DOHH2 (cell line): Measurements from ENCODE around the gene RAB3IL1.

ENCODE experiments used
- H3F3A ChIP-seq: fragments of 200-600 bp; sonication (generic), shearing (Covaris generic); 2 replicates; pipeline ENCODE4 v1.6.0; 2016; ENCODE audit warnings: antibody characterized with exemption, mild to moderate bottlenecking; ENCODE audit not compliant: control insufficient read depth, insufficient read depth
- H3K27ac ChIP-seq: fragments of 200-600 bp; sonication (generic); 2 replicates; pipeline ENCODE4 v1.5.1; 2014; ENCODE audit warnings: low read depth, mild to moderate bottlenecking, low read length, moderate library complexity
- H3K27me3 ChIP-seq: fragments of 200-600 bp; sonication (generic); 2 replicates; pipeline ENCODE4 v1.6.1; 2014; ENCODE audit warnings: mild to moderate bottlenecking, low read length, mixed read lengths; ENCODE audit not compliant: control insufficient read depth
- H3K36me3 ChIP-seq: fragments of 200-600 bp; sonication (generic); 2 replicates; pipeline ENCODE4 v1.6.1; 2014; ENCODE audit warnings: mild to moderate bottlenecking, low read length, moderate library complexity, mixed read lengths; ENCODE audit not compliant: control insufficient read depth
- H3K4me1 ChIP-seq: fragments of 200-600 bp; sonication (generic); 2 replicates; pipeline ENCODE4 v1.6.1; 2014; ENCODE audit warnings: mild to moderate bottlenecking, low read length, mixed read lengths; ENCODE audit not compliant: control insufficient read depth
- H3K4me2 ChIP-seq: fragments of 200-600 bp; sonication (generic); 2 replicates; pipeline ENCODE4 v1.6.0; 2014; ENCODE audit warnings: mild to moderate bottlenecking, low read length, moderate library complexity
- H3K4me3 ChIP-seq: fragments of 200-600 bp; sonication (generic); 2 replicates; pipeline ENCODE4 v1.5.1; 2014; ENCODE audit warnings: mild to moderate bottlenecking, low read length, mixed read lengths
- H3K79me2 ChIP-seq: fragments of 200-600 bp; sonication (generic); 2 replicates; pipeline ENCODE4 v1.6.1; 2014; ENCODE audit warnings: mild to moderate bottlenecking, low read length, mixed read lengths; ENCODE audit not compliant: control insufficient read depth
- H3K9me2 ChIP-seq: fragments of 200-600 bp; sonication (generic); replicated peaks from 2 replicates; pipeline ENCODE4 v1.6.1; 2014; ENCODE audit warnings: mild to moderate bottlenecking, low read length, mixed read lengths; ENCODE audit not compliant: control insufficient read depth
- H3K9me3 ChIP-seq: fragments of 200-600 bp; sonication (generic); 2 replicates; pipeline ENCODE4 v1.6.1; 2014; ENCODE audit warnings: antibody characterized with exemption, low read length, mixed read lengths; ENCODE audit not compliant: control insufficient read depth, insufficient read depth
- H4K20me1 ChIP-seq: fragments of 200-600 bp; sonication (generic); 2 replicates; pipeline ENCODE4 v1.6.0; 2014; ENCODE audit warnings: low read depth, mild to moderate bottlenecking, antibody characterized with exemption, low read length, moderate library complexity; ENCODE audit not compliant: control insufficient read depth, insufficient read depth
- EZH2phosphoT487 ChIP-seq: fragments of 200-600 bp; sonication (generic); IDR thresholded peaks from 2 replicates; pipeline ENCODE4 v1.6.1; 2017; ENCODE audit warnings: borderline replicate concordance, mild to moderate bottlenecking, antibody characterized with exemption, low read length, moderate library complexity, mixed read lengths
- TF ChIP-seq, protein P1 (sequence below): fragments of 200-600 bp; sonication (generic); IDR thresholded peaks from one replicate; pipeline ENCODE4 v1.5.1; 2014; ENCODE audit warnings: antibody characterized with exemption, mild to moderate bottlenecking, low read depth, low read length; ENCODE audit not compliant: poor library complexity, severe bottlenecking

The RAB3IL1 gene

DNA sequence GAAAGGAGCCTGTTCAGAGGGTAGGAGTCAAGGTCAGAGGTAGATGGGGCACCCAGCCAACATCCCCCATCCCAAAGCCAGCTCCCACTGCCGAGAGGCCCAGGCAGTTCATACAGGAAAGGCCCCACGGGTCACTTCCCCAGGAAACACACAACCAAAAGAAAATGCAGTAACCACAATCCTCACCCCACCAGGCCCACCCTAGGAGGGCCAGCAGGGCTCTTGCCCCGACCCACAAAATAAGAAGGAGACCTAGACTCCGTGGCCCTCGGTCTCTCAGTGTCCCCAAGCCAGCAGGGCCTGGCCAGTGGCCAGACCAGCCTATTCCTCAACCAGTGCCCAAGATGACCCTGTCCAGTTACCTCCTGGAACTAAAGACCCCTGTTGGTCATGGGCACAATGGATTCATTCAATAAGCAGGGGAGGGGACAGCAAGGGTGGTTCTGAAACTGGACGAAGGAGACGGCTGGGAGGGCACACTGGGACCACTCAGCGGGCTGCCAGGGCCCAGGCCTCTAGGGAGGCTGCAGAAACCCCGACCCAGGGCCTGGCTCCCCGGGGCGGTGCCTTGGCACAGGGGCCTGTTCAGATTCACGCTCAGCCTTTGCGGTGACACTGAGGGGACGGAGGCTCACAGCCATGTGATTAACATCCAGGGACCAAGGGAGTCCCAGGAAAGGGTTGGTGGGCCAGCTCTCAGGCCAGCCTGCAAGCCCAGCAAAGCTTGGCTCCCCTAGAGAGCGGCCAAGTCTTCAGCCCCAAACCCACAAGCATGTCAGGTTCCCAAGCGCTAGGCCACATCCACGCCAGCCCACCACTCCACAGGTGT lies 5.5 kb downstream of the RAB3IL1 start:
- TF ChIP-seq, protein P1, sequence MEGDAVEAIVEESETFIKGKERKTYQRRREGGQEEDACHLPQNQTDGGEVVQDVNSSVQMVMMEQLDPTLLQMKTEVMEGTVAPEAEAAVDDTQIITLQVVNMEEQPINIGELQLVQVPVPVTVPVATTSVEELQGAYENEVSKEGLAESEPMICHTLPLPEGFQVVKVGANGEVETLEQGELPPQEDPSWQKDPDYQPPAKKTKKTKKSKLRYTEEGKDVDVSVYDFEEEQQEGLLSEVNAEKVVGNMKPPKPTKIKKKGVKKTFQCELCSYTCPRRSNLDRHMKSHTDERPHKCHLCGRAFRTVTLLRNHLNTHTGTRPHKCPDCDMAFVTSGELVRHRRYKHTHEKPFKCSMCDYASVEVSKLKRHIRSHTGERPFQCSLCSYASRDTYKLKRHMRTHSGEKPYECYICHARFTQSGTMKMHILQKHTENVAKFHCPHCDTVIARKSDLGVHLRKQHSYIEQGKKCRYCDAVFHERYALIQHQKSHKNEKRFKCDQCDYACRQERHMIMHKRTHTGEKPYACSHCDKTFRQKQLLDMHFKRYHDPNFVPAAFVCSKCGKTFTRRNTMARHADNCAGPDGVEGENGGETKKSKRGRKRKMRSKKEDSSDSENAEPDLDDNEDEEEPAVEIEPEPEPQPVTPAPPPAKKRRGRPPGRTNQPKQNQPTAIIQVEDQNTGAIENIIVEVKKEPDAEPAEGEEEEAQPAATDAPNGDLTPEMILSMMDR, result no peak
- TF ChIP-seq EZH2phosphoT487, result no peak
- no peaks in the 10 kb centered on the region for H3K9me3 ChIP-seq
- no peak overlapping the region for H3K4me3 ChIP-seq
- H3K4me2 ChIP-seq, result no peak overlapping the region
- H3K9me2 ChIP-seq, result no peaks in the 10 kb centered on the region
- H4K20me1 ChIP-seq, result no peaks in the 10 kb centered on the region
- H3K4me1 ChIP-seq, result no peaks in the 10 kb centered on the region
- H3K27ac ChIP-seq, result no peak overlapping the region
- no peaks in the 10 kb centered on the region for H3F3A ChIP-seq
- no peaks in the 10 kb centered on the region for H3K36me3 ChIP-seq
- no peaks in the 10 kb centered on the region for H3K79me2 ChIP-seq
- peaks cover 4% of the 10 kb centered on the region; the same call in 1 of the 2 replicates for H3K27me3 ChIP-seq

DNA sequence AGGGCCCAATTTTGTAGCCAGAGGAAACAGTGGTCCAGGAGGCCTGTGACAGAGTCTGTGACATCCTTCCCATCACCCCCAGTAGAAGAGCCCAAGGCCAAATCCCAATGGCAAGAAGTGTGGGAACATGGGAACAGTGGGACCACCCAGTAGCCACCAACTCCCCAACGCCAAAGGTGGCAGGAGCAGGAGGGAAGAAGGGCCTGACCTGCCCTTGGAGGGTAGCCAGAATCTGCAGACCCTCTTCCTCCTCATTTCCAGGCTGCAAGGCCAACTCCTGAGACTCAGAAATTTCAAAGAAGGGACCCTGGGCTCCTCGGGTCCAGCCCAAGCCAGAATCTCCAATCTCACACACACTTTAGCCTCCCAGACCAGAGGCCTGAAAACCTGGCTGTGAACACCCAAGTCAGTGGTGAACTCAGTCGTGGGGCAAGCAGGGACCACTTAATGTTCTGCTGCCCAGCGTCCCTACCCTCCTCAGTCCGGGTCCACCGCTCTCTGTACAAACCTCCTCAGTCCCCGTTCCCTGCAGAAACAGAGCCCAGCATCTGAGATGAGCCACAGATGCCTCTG lies 6.2 kb downstream of the RAB3IL1 start:
- no peaks in the 10 kb centered on the region for H3K79me2 ChIP-seq
- no peak overlapping the region for H3K4me2 ChIP-seq
- no peaks in the 10 kb centered on the region for H3K4me1 ChIP-seq
- TF ChIP-seq EZH2phosphoT487, result no peak
- TF ChIP-seq, protein P1, result no peak
- no peaks in the 10 kb centered on the region for H3K36me3 ChIP-seq
- no peaks in the 10 kb centered on the region for H3K9me3 ChIP-seq
- H3K4me3 ChIP-seq, result no peak overlapping the region
- H3K27me3 ChIP-seq, result no peaks in the 10 kb centered on the region; the same call in 1 of the 2 replicates
- no peaks in the 10 kb centered on the region for H3K9me2 ChIP-seq
- H3F3A ChIP-seq, result no peaks in the 10 kb centered on the region
- H3K27ac ChIP-seq, result no peak overlapping the region
- H4K20me1 ChIP-seq, result no peaks in the 10 kb centered on the region

DNA sequence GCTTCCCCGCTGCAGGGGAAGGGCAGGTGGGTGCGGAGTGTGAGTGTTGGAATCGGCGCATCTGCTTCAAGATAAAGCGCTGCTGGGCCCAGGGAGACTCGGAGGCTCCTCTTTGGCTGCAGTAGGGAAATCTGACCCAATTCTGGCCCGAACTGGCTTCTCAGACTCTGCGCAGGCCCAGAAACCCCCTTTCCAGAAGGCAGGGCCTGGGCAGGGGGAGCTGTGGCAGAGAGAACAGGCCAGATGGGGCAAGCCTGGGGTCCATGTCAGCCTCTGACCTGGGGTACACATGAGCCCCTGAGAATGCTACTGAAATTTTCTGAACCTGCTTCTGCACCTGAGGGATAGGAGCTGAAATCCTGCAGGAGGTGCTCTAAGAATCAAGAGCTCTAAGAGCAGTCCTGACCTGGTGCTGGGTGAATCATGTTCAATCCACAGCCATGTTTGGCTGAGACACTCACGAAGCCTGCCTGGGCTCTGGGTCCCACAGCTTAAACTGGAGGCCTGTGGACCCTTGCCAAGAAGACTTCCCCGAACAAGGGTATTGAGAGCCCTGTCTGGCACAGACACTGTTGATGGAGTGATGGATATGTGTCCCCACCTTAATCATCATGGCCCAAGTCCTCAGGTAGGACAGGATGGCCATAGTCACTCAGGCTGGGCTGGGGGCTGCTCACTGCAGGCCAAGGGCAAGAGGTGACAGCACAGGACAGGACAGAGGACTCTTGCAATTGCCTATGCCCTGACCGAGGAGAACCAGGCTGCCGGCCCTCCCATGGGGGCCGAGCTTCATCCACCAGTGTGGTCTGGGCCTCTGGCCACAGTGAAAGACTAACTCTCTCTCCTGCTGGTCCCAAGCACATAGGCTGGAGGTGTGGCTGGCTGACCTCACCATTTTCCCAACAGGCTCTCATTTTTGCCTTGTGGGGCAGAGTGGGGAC lies 6.9 kb downstream of the RAB3IL1 start:
- TF ChIP-seq, protein P1, result no peak
- no peak for TF ChIP-seq EZH2phosphoT487
- H3K9me2 ChIP-seq, result no peaks in the 10 kb centered on the region
- no peak overlapping the region for H3K4me2 ChIP-seq
- H4K20me1 ChIP-seq, result no peaks in the 10 kb centered on the region
- no peaks in the 10 kb centered on the region for H3K36me3 ChIP-seq
- H3K4me3 ChIP-seq, result no peak overlapping the region
- no peaks in the 10 kb centered on the region for H3K79me2 ChIP-seq
- no peaks in the 10 kb centered on the region for H3F3A ChIP-seq
- H3K27ac ChIP-seq, result no peak overlapping the region
- H3K9me3 ChIP-seq, result no peaks in the 10 kb centered on the region
- H3K4me1 ChIP-seq, result no peaks in the 10 kb centered on the region
- no peaks in the 10 kb centered on the region for H3K27me3 ChIP-seq
